Right renal cortex interstitium (tissue), 3 donors: ENCODE data around the gene DMRT2. TPM values are rescaled to one million over a fixed set of nuclear protein-coding genes. Genes with fewer than 3 reads are reported as not detected.

Experiments used
- DNase-seq, 3 donors: peaks; one replicate each; pipeline ENCODE4 v3.0.0-alpha.2; 2013; ENCODE audit warnings: low read depth in 3 of 3, low spot score in 2 of 3
- polyA plus RNA-seq, 3 donors: library from polyadenylated mRNA; unstranded; fragments of 120-200 nt; gene quantifications; one replicate each; pipeline ENCODE4 v1.2.1, GENCODE V29; 2013; ENCODE audit not compliant: insufficient read length in 3 of 3

Gene DMRT2
- polyA plus RNA-seq, 3 donors = 1.5 to 3.6 (median 3.2) TPM

GRCh38 chr9:1046639-1047572, 3.3 kb upstream of the DMRT2 start:
- DNase-seq = no peak

GRCh38 chr9:1047591-1048230, 2.4 kb upstream of the DMRT2 start:
- no peak for DNase-seq

GRCh38 chr9:1048231-1048619, 1.9 kb upstream of the DMRT2 start:
- no peak for DNase-seq

GRCh38 chr9:1048811-1049210, 1.3 kb upstream of the DMRT2 start:
- DNase-seq = no peak

GRCh38 chr9:1049641-1050040, 516 bp upstream of the DMRT2 start:
- no peak for DNase-seq

- DNase-seq = no peak
Measured at GRCh38 chr9:1051210-1051583, 1.0 kb downstream of the DMRT2 start.

- DNase-seq = no peak
Measured at GRCh38 chr9:1051584-1052275, 1.6 kb downstream of the DMRT2 start.

GRCh38 chr9:1052365-1053281, 2.5 kb downstream of the DMRT2 start:
- no peak for DNase-seq

GRCh38 chr9:1053282-1053621, 3.1 kb downstream of the DMRT2 start:
- DNase-seq = no peak

GRCh38 chr9:1053986-1054425, 3.8 kb downstream of the DMRT2 start:
- DNase-seq = no peak

GRCh38 chr9:1055166-1055565, 5.0 kb downstream of the DMRT2 start:
- no peak for DNase-seq

GRCh38 chr9:1057910-1058309, 7.8 kb downstream of the DMRT2 start:
- DNase-seq = no peak

- DNase-seq = no peak
Measured at GRCh38 chr9:1058826-1059487, 8.8 kb downstream of the DMRT2 start.

GRCh38 chr9:1065130-1065529, 15.0 kb downstream of the DMRT2 start:
- DNase-seq = no peak

- no peak for DNase-seq
Measured at GRCh38 chr9:1070692-1071091, 20.5 kb downstream of the DMRT2 start.

- DNase-seq = no peak
Measured at GRCh38 chr9:1071730-1072129, 21.6 kb downstream of the DMRT2 start.

- DNase-seq = no peak
Measured at GRCh38 chr9:1073497-1073896, 23.3 kb downstream of the DMRT2 start.

GRCh38 chr9:1077616-1078015, 27.5 kb downstream of the DMRT2 start:
- no peak for DNase-seq

GRCh38 chr9:1083325-1083913, 33.3 kb downstream of the DMRT2 start:
- DNase-seq = peak in 2 of 3 donors; percentile 2 to 6

GRCh38 chr9:1085086-1085485, 34.9 kb downstream of the DMRT2 start:
- no peak for DNase-seq
